ENCODE measurements around the gene STXBP5. TPM values are rescaled to one million over a fixed set of nuclear protein-coding genes. Genes with fewer than 3 reads are reported as not detected.
"Not testable (repeated sequence)": the region's sequence is repeated elsewhere in the genome, so short reads cannot be mapped to it uniquely, and the experiment has no call there.

The STXBP5 gene
- total RNA-seq, 1 donor, result 144 TPM

GRCh38 chr6:147248859-147249258 is 44.6 kb downstream of the STXBP5 start:
- Histone ChIP-seq H3K4me3 (ENCODE audit: insufficient read depth, low read length) (no peak overlapping the region), H3K27me3 (ENCODE audit: insufficient read depth, low read length) (no peaks in the 10 kb centered on the region), H3K27ac (ENCODE audit: low read depth, low read length) (no peak overlapping the region), H3K4me2 (ENCODE audit: insufficient read depth, low read length) (no peak overlapping the region), H3K4me1 (ENCODE audit: insufficient read depth, low read length) (no peaks in the 10 kb centered on the region), H4K20me1 (ENCODE audit: insufficient read depth, low read length) (no peaks in the 10 kb centered on the region), H2AFZ (ENCODE audit: low read length) (no peak overlapping the region), H3K9me3 (ENCODE audit: low read depth, low read length) (no peaks in the 10 kb centered on the region), H3K79me2 (ENCODE audit: insufficient read depth, low read length) (peaks cover 21% of the 10 kb centered on the region), H3K36me3 (ENCODE audit: insufficient read depth, low read length) (peaks cover 57% of the 10 kb centered on the region)
- no peak for TF ChIP-seq CTCF (IDR thresholded peaks at IDR 0.05; ENCODE audit: extremely low read depth, low read depth, low read length)
- no peak for DNase-seq (ENCODE audit: insufficient read length, low spot score, missing footprints)

GRCh38 chr6:147251072-147251471 is 46.9 kb downstream of the STXBP5 start:
- no peak overlapping the region for H2AFZ ChIP-seq (ENCODE audit: low read length)
- no peak for DNase-seq (ENCODE audit: insufficient read length, low spot score, missing footprints)
- peaks cover 12% of the 10 kb centered on the region for H3K79me2 ChIP-seq (ENCODE audit: insufficient read depth, low read length)
- no peak overlapping the region for H3K27ac ChIP-seq (ENCODE audit: low read depth, low read length)
- H3K36me3 ChIP-seq (ENCODE audit: insufficient read depth, low read length), result peaks cover 48% of the 10 kb centered on the region
- TF ChIP-seq CTCF (IDR thresholded peaks at IDR 0.05; ENCODE audit: extremely low read depth, low read depth, low read length), result no peak
- H3K4me1 ChIP-seq (ENCODE audit: insufficient read depth, low read length), result no peaks in the 10 kb centered on the region
- no peaks in the 10 kb centered on the region for H4K20me1 ChIP-seq (ENCODE audit: insufficient read depth, low read length)
- H3K4me3 ChIP-seq (ENCODE audit: insufficient read depth, low read length), result no peak overlapping the region
- H3K27me3 ChIP-seq (ENCODE audit: insufficient read depth, low read length), result no peaks in the 10 kb centered on the region
- no peaks in the 10 kb centered on the region for H3K9me3 ChIP-seq (ENCODE audit: low read depth, low read length)
- H3K4me2 ChIP-seq (ENCODE audit: insufficient read depth, low read length), result no peak overlapping the region

GRCh38 chr6:147254929-147255473 is 50.8 kb downstream of the STXBP5 start:
- H3K79me2 ChIP-seq (ENCODE audit: insufficient read depth, low read length), result peaks cover 17% of the 10 kb centered on the region
- DNase-seq (ENCODE audit: insufficient read length, low spot score, missing footprints); H3K27me3 ChIP-seq (ENCODE audit: insufficient read depth, low read length); H3K4me1 ChIP-seq (ENCODE audit: insufficient read depth, low read length); H4K20me1 ChIP-seq (ENCODE audit: insufficient read depth, low read length); H3K4me2 ChIP-seq (ENCODE audit: insufficient read depth, low read length); H3K4me3 ChIP-seq (ENCODE audit: insufficient read depth, low read length); H3K9me3 ChIP-seq (ENCODE audit: low read depth, low read length); H3K27ac ChIP-seq (ENCODE audit: low read depth, low read length); H2AFZ ChIP-seq (ENCODE audit: low read length): not testable (repeated sequence)
- H3K36me3 ChIP-seq (ENCODE audit: insufficient read depth, low read length), result peaks cover 25% of the 10 kb centered on the region

- Histone ChIP-seq H3K4me2 (ENCODE audit: insufficient read depth, low read length) (no peak overlapping the region), H2AFZ (ENCODE audit: low read length) (no peak overlapping the region), H3K27ac (ENCODE audit: low read depth, low read length) (no peak overlapping the region), H3K9me3 (ENCODE audit: low read depth, low read length) (no peaks in the 10 kb centered on the region), H3K79me2 (ENCODE audit: insufficient read depth, low read length) (peaks cover 19% of the 10 kb centered on the region), H4K20me1 (ENCODE audit: insufficient read depth, low read length) (no peaks in the 10 kb centered on the region), H3K36me3 (ENCODE audit: insufficient read depth, low read length) (peaks cover 18% of the 10 kb centered on the region), H3K4me1 (ENCODE audit: insufficient read depth, low read length) (no peaks in the 10 kb centered on the region), H3K4me3 (ENCODE audit: insufficient read depth, low read length) (no peak overlapping the region), H3K27me3 (ENCODE audit: insufficient read depth, low read length) (no peaks in the 10 kb centered on the region)
- no peak for DNase-seq (ENCODE audit: insufficient read length, low spot score, missing footprints)
- TF ChIP-seq CTCF (IDR thresholded peaks at IDR 0.05; ENCODE audit: extremely low read depth, low read depth, low read length), result no peak
Measured at GRCh38 chr6:147255948-147256674, 51.9 kb downstream of the STXBP5 start.

Measured in osteoblast (primary cell).